Measurements from ENCODE around the gene KIAA0232. TPM values are rescaled to one million over a fixed set of nuclear protein-coding genes. Genes with fewer than 3 reads are reported as not detected.

The KIAA0232 gene
- total and polyA plus RNA-seq, 9 of the 15 experiments (the other 6 are each of a cell fraction or from before 2014, with no cell fraction given), result 3.5 to 17.4 (median 13.0) TPM

DNA sequence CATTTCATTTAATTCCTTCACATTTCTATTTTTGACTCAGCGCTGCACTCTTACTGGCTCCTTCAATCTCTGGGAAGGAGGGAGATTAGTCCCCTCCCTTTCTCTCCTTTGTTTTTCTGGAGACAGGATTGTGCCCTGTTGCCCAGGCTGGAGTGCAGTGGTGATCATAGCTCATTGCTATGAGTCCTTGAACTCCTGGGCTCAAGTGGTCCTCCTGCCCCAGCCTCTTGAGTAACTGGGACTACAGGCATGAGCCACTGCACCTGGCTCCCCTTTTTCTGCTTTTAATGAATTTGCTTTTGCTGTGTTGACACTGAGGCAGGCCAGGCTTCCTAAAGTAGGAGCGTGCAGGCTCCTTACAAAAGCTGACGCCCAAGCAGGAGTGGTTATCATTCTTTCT is 137.6 kb downstream of the KIAA0232 start (continued):
- no peak for TF ChIP-seq MCM3 (IDR thresholded peaks at IDR 0.05)
- no peak for TF ChIP-seq CHD4 (IDR thresholded peaks at IDR 0.05; ENCODE audit: insufficient read depth, insufficient replicate concordance, low read depth, low read length, poor library complexity, severe bottlenecking)

DNA sequence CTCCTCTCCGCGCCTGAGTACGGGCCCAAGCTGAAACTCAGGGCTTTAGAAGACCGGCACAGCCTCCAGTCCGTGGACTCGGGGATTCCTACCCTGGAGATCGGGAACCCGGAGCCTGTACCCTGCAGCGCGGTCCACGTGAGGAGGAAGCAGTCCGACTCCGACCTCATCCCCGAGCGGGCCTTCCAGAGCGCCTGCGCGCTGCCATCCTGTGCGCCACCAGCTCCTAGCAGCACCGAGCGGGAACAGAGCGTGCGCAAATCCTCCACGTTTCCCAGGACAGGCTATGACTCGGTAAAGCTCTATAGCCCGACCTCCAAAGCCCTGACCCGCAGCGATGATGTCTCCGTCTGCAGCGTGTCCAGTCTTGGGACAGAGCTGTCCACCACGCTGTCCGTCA is 141.0 kb downstream of the KIAA0232 start:
- Histone ChIP-seq H3K79me2 (ENCODE audit: control insufficient read depth, insufficient read depth, low read length) (peaks cover 85% of the 10 kb centered on the region), H2AFZ (ENCODE audit: low read depth, low read length) (no peak overlapping the region), H3K4me1 (replicated peaks in 1 of 2; ENCODE audit: control insufficient read depth in 2 of 2, insufficient read depth in 2 of 2, low read length in 2 of 2) (peaks cover 35 to 44% of the 10 kb centered on the region in 2 experiments), H3K9me3 (replicated peaks; ENCODE audit: control insufficient read depth, insufficient read depth, low read depth, low read length) (no peaks in the 10 kb centered on the region), H3K9ac (ENCODE audit: insufficient read depth in 1 of 2, low read depth in 2 of 2, low read length in 2 of 2) (no peak overlapping the region), H3K4me2 (ENCODE audit: insufficient read depth, low read length) (no peak overlapping the region), H4K20me1 (replicated peaks; ENCODE audit: control insufficient read depth, insufficient read depth, low read length) (peaks cover 45% of the 10 kb centered on the region), H3K27me3 (ENCODE audit: control insufficient read depth in 2 of 2, insufficient read depth in 2 of 2, low read length in 2 of 2) (no peaks in the 10 kb centered on the region), H3K4me3 (no peak overlapping the region), H3K27ac (ENCODE audit: extremely low read depth, low read depth, low read length) (no peak overlapping the region), H3K36me3 (ENCODE audit: control insufficient read depth, insufficient read depth, low read length) (peaks cover 70% of the 10 kb centered on the region; the same call in 2 of the 3 replicates), H3K9me1 (ENCODE audit: control insufficient read depth, insufficient read depth, low read length) (peaks cover 15% of the 10 kb centered on the region)
- in situ Hi-C loops (cut with MboI) (no loop called here), intact Hi-C loops (cut with micrococcal nuclease) (no loop called here)
- BruUV-seq (replicated peaks), result no TSS peak
- POLR2A ChIA-PET, result interaction anchor here (0.6 to 1.3 kb wide), 4 partner anchors 10 to 144 kb away, joined by 3 to 8 read pairs (median 4); partner anchors contain the start of gene TBC1D14
- DNase-seq (ENCODE audit: extremely low read depth in 1 of 4, low spot score in 3 of 4) (no peak), ATAC-seq (no peak), FAIRE-seq (no peak)
- CTCF ChIA-PET (ENCODE audit: low intra/inter-chr PET ratio), result no interaction called here
- no peak for TF ChIP-seq COPS2 (conservative IDR thresholded peaks at IDR 0.05)
- TF ChIP-seq POLR2G (IDR thresholded peaks at IDR 0.05; ENCODE audit: low read depth, low read length), result peak; percentile 42; the same call in 1 of the 2 replicates
- 97% methylated on average over 26 of the region's 32 CpGs for WGBS (ENCODE audit: insufficient coverage, low coverage, missing lambda C conversion rate)

Measured in K562 (cell line).